Measurements from ENCODE around the gene SATL1. TPM values are rescaled to one million over a fixed set of nuclear protein-coding genes. Genes with fewer than 3 reads are reported as not detected.

Gene SATL1
- total RNA-seq, 1 experiment from 2014 or later: not detected

DNA sequence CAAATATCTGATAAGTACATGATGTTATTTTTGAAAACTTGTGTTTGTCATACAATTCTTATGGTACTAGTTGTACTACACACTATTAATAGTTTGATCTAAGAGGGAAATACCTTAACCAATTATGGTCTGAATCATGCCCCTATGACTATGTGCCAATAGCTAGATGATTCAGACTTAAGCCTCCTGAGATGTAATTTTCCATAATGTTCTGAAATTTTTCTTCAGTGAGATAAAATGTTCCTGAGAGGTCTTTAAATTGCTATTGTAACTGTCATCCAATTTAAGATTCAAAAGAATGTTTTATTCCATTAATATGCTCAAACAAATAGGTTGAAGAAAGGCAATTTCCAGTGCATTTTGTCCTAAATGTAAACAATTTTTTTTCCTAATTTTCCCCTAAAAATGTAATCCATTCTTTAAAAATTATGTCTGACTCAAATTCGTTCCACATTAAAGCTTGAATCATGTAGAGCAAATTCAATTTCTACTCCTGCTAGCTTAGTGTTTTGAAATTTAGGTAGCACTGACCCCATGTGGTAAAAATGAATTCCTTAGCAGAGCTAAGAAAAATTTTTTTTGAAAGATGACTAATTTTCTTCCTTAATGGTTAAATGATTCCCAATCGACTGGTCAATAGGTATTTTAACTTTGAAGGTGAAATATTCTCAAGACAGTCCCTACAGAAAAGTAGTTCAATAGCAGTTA lies 190.8 kb downstream of the SATL1 start:
- peak overlapping the region; percentile 21; the same call in 1 of the 2 replicates for H3K4me2 ChIP-seq (ENCODE audit: low read length)
- intact Hi-C loops (cut with micrococcal nuclease): loop anchor here (5.0 kb wide), 1 partner anchor 325 kb away; no protein-coding TSS in a partner anchor
- H3K9me2 ChIP-seq (ENCODE audit: insufficient read depth): no peaks in the 10 kb centered on the region
- no peak overlapping the region for H2AFZ ChIP-seq (ENCODE audit: low read depth, low read length, poor library complexity, severe bottlenecking)
- no peak for ATAC-seq
- peaks cover 0 to 17% of the 10 kb centered on the region in 2 experiments; a peak in 3 of 4 replicates for H3K4me1 ChIP-seq (ENCODE audit: control insufficient read depth in 1 of 2, insufficient read depth in 2 of 2, low read length in 2 of 2)
- H3K27me3 ChIP-seq (ENCODE audit: insufficient read depth, low read length): no peaks in the 10 kb centered on the region
- 0 out of 2 replicates have a peak, but pooled peaks have one; percentile 30 for TF ChIP-seq SRF (IDR thresholded peaks at IDR 0.05; ENCODE audit: low read depth)
- TF ChIP-seq YY1 (IDR thresholded peaks at IDR 0.05; ENCODE audit: extremely low read depth, insufficient replicate concordance, low read depth, low read length): no peak
- 0 out of 2 replicates have a peak, but pooled peaks have one; percentile 2 for TF ChIP-seq FOSL1 (IDR thresholded peaks at IDR 0.05; ENCODE audit: low read depth)
- no peak for TF ChIP-seq POLR2A (IDR thresholded peaks at IDR 0.05; ENCODE audit: borderline replicate concordance, extremely low read depth, insufficient read depth, insufficient read length)
- no peak for TF ChIP-seq ELF1 (IDR thresholded peaks at IDR 0.05; ENCODE audit: borderline replicate concordance, low read depth)
- TF ChIP-seq, protein P1, sequence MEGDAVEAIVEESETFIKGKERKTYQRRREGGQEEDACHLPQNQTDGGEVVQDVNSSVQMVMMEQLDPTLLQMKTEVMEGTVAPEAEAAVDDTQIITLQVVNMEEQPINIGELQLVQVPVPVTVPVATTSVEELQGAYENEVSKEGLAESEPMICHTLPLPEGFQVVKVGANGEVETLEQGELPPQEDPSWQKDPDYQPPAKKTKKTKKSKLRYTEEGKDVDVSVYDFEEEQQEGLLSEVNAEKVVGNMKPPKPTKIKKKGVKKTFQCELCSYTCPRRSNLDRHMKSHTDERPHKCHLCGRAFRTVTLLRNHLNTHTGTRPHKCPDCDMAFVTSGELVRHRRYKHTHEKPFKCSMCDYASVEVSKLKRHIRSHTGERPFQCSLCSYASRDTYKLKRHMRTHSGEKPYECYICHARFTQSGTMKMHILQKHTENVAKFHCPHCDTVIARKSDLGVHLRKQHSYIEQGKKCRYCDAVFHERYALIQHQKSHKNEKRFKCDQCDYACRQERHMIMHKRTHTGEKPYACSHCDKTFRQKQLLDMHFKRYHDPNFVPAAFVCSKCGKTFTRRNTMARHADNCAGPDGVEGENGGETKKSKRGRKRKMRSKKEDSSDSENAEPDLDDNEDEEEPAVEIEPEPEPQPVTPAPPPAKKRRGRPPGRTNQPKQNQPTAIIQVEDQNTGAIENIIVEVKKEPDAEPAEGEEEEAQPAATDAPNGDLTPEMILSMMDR (IDR thresholded peaks at IDR 0.05 in 2 of 3, conservative IDR thresholded peaks at IDR 0.05 in 1 of 3; ENCODE audit: borderline replicate concordance in 1 of 3, insufficient read depth in 1 of 3, low read depth in 2 of 3, low read length in 2 of 3): no peak; a peak in 1 of 6 replicates
- TF ChIP-seq CEBPB (IDR thresholded peaks at IDR 0.05; ENCODE audit: low read depth): no peak
- no peak for TF ChIP-seq SP1 (IDR thresholded peaks at IDR 0.05; ENCODE audit: low read depth)
- TF ChIP-seq RAD21 (IDR thresholded peaks at IDR 0.05; ENCODE audit: low read depth): peak; percentile 35; the same call in 1 of the 2 replicates
- TF ChIP-seq ZNF274 (IDR thresholded peaks at IDR 0.05; ENCODE audit: low read depth, low read length): no peak
- no peaks in the 10 kb centered on the region for H3K36me3 ChIP-seq (ENCODE audit: control insufficient read depth in 1 of 2, insufficient read depth in 2 of 2, low read length in 2 of 2)
- BruUV-seq (replicated peaks): no TSS peak
- ChIA-PET RAD21 (ENCODE audit: low non-redundant PET in 1 of 2, low total read pairs in 2 of 2, uncharacterized antibody in 2 of 2, unreplicated experiment in 2 of 2) (no interaction called here), CTCF (interaction anchor here (0.9 to 1.5 kb wide), 4 partner anchors 10 to 323 kb away, joined by 3 to 9 read pairs (median 6); partner anchors contain the start of gene APOOL), POLR2A (no interaction called here)
- peak; percentile 15 for DNase-seq (ENCODE audit: low read depth, low spot score)
- no peaks in the 10 kb centered on the region for H4K20me1 ChIP-seq (ENCODE audit: insufficient read depth)
- H3K79me2 ChIP-seq (ENCODE audit: insufficient read depth, low read length): no peaks in the 10 kb centered on the region
- no peak overlapping the region for H3K9ac ChIP-seq (ENCODE audit: low read length)
- peak overlapping the region; percentile 45; the same call in 1 of the 2 replicates for H3K27ac ChIP-seq (ENCODE audit: low read depth, low read length)
- H3K9me3 ChIP-seq (ENCODE audit: control insufficient read depth in 1 of 2, insufficient read depth in 1 of 2, low read depth in 1 of 2, low read length in 2 of 2): no peaks in the 10 kb centered on the region
- H3K4me3 ChIP-seq (replicated peaks in 1 of 2; ENCODE audit: low read depth in 1 of 2, low read length in 2 of 2): no peak overlapping the region

Measured in HCT116 (cell line).